ENCODE results near the gene TMEM223. TPM values are rescaled to one million over a fixed set of nuclear protein-coding genes. Genes with fewer than 3 reads are reported as not detected.

The TMEM223 gene
- total RNA-seq, 1 experiment from 2014 or later = 22.2 TPM

DNA sequence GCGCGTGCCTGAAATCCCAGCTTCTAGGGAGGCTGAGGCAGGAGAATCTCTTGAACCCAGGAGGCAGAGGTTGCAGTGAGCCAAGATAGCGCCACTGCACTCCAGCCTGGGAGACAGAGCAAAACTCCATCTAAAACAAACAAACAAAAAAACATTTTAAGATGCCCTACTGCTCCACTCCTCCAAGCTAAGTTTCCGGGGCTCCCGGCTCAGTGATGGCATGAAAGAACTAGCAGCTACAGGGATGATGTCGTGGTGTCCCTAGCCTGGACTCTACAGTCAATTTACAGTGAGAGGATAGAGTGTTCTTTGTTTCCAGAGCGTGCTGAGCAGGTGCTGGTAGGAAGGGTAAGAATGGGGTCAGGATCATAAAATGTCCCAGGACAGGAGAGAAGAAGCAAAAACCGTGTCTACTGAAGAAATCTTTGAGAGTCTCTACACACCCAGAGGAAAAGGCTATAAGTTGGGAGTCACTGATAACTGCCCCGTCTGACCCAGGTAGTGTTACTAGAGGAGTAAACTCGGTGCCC lies 36.7 kb downstream of the TMEM223 start:
- H3K4ac ChIP-seq (ENCODE audit: low read depth, low read length) = no peak overlapping the region
- H3K4me3 Mint-ChIP-seq = peak overlapping the region; percentile 13 to 97; a peak in 4 of 5 replicates
- H2BK20ac ChIP-seq (ENCODE audit: low read depth, low read length, poor library complexity, severe bottlenecking) = no peak overlapping the region
- H3K27me3 Mint-ChIP-seq (ENCODE audit: low read depth) = no peaks in the 10 kb centered on the region
- peaks cover 3% of the 10 kb centered on the region for H3K23me2 ChIP-seq (ENCODE audit: insufficient read length, low read depth, low read length, poor library complexity, severe bottlenecking)
- H4K5ac ChIP-seq (ENCODE audit: insufficient read length, low read depth, low read length) = no peak overlapping the region
- H4K91ac ChIP-seq (ENCODE audit: insufficient read length, low read depth, low read length) = no peak overlapping the region
- no peak overlapping the region for H2BK5ac ChIP-seq (ENCODE audit: insufficient read length, low read length)
- no peak overlapping the region for H4K8ac ChIP-seq (replicated peaks; ENCODE audit: insufficient read length, low read depth, low read length)
- no peak overlapping the region for H2BK15ac ChIP-seq (ENCODE audit: low read depth, low read length)
- peak overlapping the region in 2 of 3 experiments; percentile 42 to 51; a peak in 4 of 7 replicates for H3K27ac Mint-ChIP-seq
- peak overlapping the region; percentile 38 for H3K4me2 ChIP-seq (ENCODE audit: insufficient read depth, insufficient read length, low read length)
- H2BK12ac ChIP-seq (ENCODE audit: insufficient read length, low read depth, low read length) = no peak overlapping the region
- no peaks in the 10 kb centered on the region for H3K9me3 ChIP-seq (ENCODE audit: control insufficient read depth, low read depth, low read length)
- peaks cover 9% of the 10 kb centered on the region for H3K79me1 ChIP-seq (ENCODE audit: insufficient read depth, low read depth, low read length, poor library complexity, severe bottlenecking)
- H3K9ac ChIP-seq (ENCODE audit: extremely low read depth, insufficient read length, low read length) = no peak overlapping the region
- WGBS (ENCODE audit: extremely low coverage, insufficient read length, low lambda C conversion rate) = no CpG with 5 or more reads among the region's 10 CpGs
- no peak for DNase-seq
- peaks cover 21% of the 10 kb centered on the region; the same call in 1 of the 2 replicates for H3K79me2 ChIP-seq (ENCODE audit: insufficient read depth, low read length)
- peaks cover 30 to 37% of the 10 kb centered on the region in 2 experiments for H3K4me1 Mint-ChIP-seq
- H2AFZ ChIP-seq (ENCODE audit: low read length) = no peak overlapping the region
- no peak overlapping the region for H3T11ph ChIP-seq (ENCODE audit: low read length)
- no peak overlapping the region for H2BK120ac ChIP-seq (ENCODE audit: low read depth, low read length, poor library complexity, severe bottlenecking)
- TF ChIP-seq, protein P1, sequence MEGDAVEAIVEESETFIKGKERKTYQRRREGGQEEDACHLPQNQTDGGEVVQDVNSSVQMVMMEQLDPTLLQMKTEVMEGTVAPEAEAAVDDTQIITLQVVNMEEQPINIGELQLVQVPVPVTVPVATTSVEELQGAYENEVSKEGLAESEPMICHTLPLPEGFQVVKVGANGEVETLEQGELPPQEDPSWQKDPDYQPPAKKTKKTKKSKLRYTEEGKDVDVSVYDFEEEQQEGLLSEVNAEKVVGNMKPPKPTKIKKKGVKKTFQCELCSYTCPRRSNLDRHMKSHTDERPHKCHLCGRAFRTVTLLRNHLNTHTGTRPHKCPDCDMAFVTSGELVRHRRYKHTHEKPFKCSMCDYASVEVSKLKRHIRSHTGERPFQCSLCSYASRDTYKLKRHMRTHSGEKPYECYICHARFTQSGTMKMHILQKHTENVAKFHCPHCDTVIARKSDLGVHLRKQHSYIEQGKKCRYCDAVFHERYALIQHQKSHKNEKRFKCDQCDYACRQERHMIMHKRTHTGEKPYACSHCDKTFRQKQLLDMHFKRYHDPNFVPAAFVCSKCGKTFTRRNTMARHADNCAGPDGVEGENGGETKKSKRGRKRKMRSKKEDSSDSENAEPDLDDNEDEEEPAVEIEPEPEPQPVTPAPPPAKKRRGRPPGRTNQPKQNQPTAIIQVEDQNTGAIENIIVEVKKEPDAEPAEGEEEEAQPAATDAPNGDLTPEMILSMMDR (conservative IDR thresholded peaks at IDR 0.05) = no peak
- H3K9me3 Mint-ChIP-seq = no peaks in the 10 kb centered on the region
- H3K14ac ChIP-seq (ENCODE audit: insufficient read depth, low read length) = no peak overlapping the region
- H4K20me1 ChIP-seq (ENCODE audit: control insufficient read depth, insufficient read depth, insufficient read length) = no peaks in the 10 kb centered on the region
- H3K27me3 ChIP-seq (ENCODE audit: insufficient read depth, low read length) = no peaks in the 10 kb centered on the region
- H3K56ac ChIP-seq (ENCODE audit: insufficient read length, low read depth, low read length) = no peak overlapping the region
- no peak overlapping the region for H3K23ac ChIP-seq (ENCODE audit: insufficient read length, low read depth, low read length)
- H3K4me1 ChIP-seq (ENCODE audit: insufficient read depth, low read length) = no peaks in the 10 kb centered on the region
- peaks cover 20 to 32% (median 22%) of the 10 kb centered on the region in 3 experiments for H3K36me3 Mint-ChIP-seq (ENCODE audit: insufficient read depth in 1 of 3, low read depth in 3 of 3)
- H2AK5ac ChIP-seq (ENCODE audit: insufficient read length, low read length) = no peak overlapping the region
- H3K18ac ChIP-seq (ENCODE audit: insufficient read length, low read depth, low read length) = no peak overlapping the region
- H3K27ac ChIP-seq (ENCODE audit: insufficient read length, low read depth, low read length) = no peak overlapping the region

Measured in H9 (cell line).